ENCODE data around the gene TMEM184B. TPM values are rescaled to one million over a fixed set of nuclear protein-coding genes. Genes with fewer than 3 reads are reported as not detected.

The TMEM184B gene
- total and polyA plus RNA-seq, 2 donors (not counting 1 experiment from before 2014, with no cell fraction given), result 9.9 to 24.7 TPM

GRCh38 chr22:38205261-38206128 lies 67.3 kb downstream of the TMEM184B start:
- peaks cover 25 to 33% of the 10 kb centered on the region in 2 donors for H3K4me1 ChIP-seq (ENCODE audit: control insufficient read depth in 2 of 2, insufficient read depth in 2 of 2, low read length in 2 of 2)
- H3K36me3 ChIP-seq (replicated peaks in 1 of 2; ENCODE audit: control extremely low read depth in 1 of 2, control insufficient read depth in 1 of 2, extremely low read depth in 1 of 2, insufficient read depth in 2 of 2, low read length in 1 of 2), result no peaks in the 10 kb centered on the region
- TF ChIP-seq, protein P1, sequence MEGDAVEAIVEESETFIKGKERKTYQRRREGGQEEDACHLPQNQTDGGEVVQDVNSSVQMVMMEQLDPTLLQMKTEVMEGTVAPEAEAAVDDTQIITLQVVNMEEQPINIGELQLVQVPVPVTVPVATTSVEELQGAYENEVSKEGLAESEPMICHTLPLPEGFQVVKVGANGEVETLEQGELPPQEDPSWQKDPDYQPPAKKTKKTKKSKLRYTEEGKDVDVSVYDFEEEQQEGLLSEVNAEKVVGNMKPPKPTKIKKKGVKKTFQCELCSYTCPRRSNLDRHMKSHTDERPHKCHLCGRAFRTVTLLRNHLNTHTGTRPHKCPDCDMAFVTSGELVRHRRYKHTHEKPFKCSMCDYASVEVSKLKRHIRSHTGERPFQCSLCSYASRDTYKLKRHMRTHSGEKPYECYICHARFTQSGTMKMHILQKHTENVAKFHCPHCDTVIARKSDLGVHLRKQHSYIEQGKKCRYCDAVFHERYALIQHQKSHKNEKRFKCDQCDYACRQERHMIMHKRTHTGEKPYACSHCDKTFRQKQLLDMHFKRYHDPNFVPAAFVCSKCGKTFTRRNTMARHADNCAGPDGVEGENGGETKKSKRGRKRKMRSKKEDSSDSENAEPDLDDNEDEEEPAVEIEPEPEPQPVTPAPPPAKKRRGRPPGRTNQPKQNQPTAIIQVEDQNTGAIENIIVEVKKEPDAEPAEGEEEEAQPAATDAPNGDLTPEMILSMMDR (IDR thresholded peaks at IDR 0.05), result no peak
- no peak for TF ChIP-seq EZH2 (IDR thresholded peaks at IDR 0.05; ENCODE audit: borderline replicate concordance, insufficient read depth, low read depth, low read length, poor library complexity, severe bottlenecking)
- Mint-ChIP-seq H3K4me1 (peaks cover 31% of the 10 kb centered on the region), H3K27ac (peak overlapping the region; percentile 62), H3K27me3 (no peaks in the 10 kb centered on the region), H3K4me3 (no peak overlapping the region), H3K9me3 (ENCODE audit: insufficient read depth) (no peaks in the 10 kb centered on the region)
- ChIA-PET POLR2A (interaction anchor here (0.7 kb wide), 1 partner anchor 19 kb away, joined by 6 read pairs; no protein-coding TSS in a partner anchor), CTCF (interaction anchor here (1.0 to 1.8 kb wide), 2 partner anchors 9 to 23 kb away, joined by 3 to 6 read pairs; no protein-coding TSS in a partner anchor)
- no peak overlapping the region for H3K4me3 ChIP-seq (ENCODE audit: control extremely low read depth in 1 of 5, extremely low read depth in 1 of 5, insufficient read depth in 1 of 5, low read depth in 2 of 5, low read length in 4 of 5)
- intact Hi-C loops (cut with micrococcal nuclease), result no loop called here
- no peak overlapping the region for H3K9ac ChIP-seq (ENCODE audit: low read length)
- H3K4me2 ChIP-seq (replicated peaks; ENCODE audit: low read depth, low read length, poor library complexity, severe bottlenecking), result peak overlapping the region; percentile 0
- no peaks in the 10 kb centered on the region for H3K79me2 ChIP-seq (ENCODE audit: control insufficient read depth, insufficient read depth, low read length)
- WGBS (ENCODE audit: insufficient coverage), result 93% methylated on average over 10 of the region's 15 CpGs
- DNase-seq (no peak), ATAC-seq (ENCODE audit: low read depth) (no peak)
- no peak overlapping the region for H3K27ac ChIP-seq (ENCODE audit: low read length in 2 of 2)
- no peaks in the 10 kb centered on the region for H3K27me3 ChIP-seq (replicated peaks in 1 of 4; ENCODE audit: control extremely low read depth in 1 of 4, control insufficient read depth in 3 of 4, insufficient read depth in 4 of 4, low read length in 3 of 4)
- no peak overlapping the region for H2AFZ ChIP-seq (ENCODE audit: insufficient read depth, low read depth, low read length, poor library complexity, severe bottlenecking)
- peaks cover 0 to 5% (median 0%) of the 10 kb centered on the region in 3 donors for H3K9me3 ChIP-seq (ENCODE audit: control extremely low read depth in 1 of 3, control insufficient read depth in 2 of 3, insufficient read depth in 1 of 3, low read length in 2 of 3)
- H4K20me1 ChIP-seq (ENCODE audit: control insufficient read depth, insufficient read depth, low read length, poor library complexity, severe bottlenecking), result peaks cover 3% of the 10 kb centered on the region

- Mint-ChIP-seq H3K4me3 (peak overlapping the region; percentile 55), H3K9me3 (ENCODE audit: insufficient read depth) (no peaks in the 10 kb centered on the region), H3K27ac (peak overlapping the region; percentile 62), H3K4me1 (peaks cover 33% of the 10 kb centered on the region), H3K27me3 (no peaks in the 10 kb centered on the region)
- Histone ChIP-seq H3K9me3 (ENCODE audit: control extremely low read depth in 1 of 3, control insufficient read depth in 2 of 3, insufficient read depth in 1 of 3, low read length in 2 of 3) (no peaks in the 10 kb centered on the region), H3K4me1 (ENCODE audit: control insufficient read depth in 2 of 2, insufficient read depth in 2 of 2, low read length in 2 of 2) (peaks cover 25 to 33% of the 10 kb centered on the region in 2 donors), H3K79me2 (ENCODE audit: control insufficient read depth, insufficient read depth, low read length) (no peaks in the 10 kb centered on the region), H3K27me3 (replicated peaks in 1 of 4; ENCODE audit: control extremely low read depth in 1 of 4, control insufficient read depth in 3 of 4, insufficient read depth in 4 of 4, low read length in 3 of 4) (no peaks in the 10 kb centered on the region), H3K4me3 (ENCODE audit: control extremely low read depth in 1 of 5, extremely low read depth in 1 of 5, insufficient read depth in 1 of 5, low read depth in 2 of 5, low read length in 4 of 5) (no peak overlapping the region), H3K4me2 (replicated peaks; ENCODE audit: low read depth, low read length, poor library complexity, severe bottlenecking) (peak overlapping the region; percentile 0), H2AFZ (ENCODE audit: insufficient read depth, low read depth, low read length, poor library complexity, severe bottlenecking) (no peak overlapping the region), H3K27ac (ENCODE audit: low read length in 2 of 2) (no peak overlapping the region), H3K36me3 (replicated peaks in 1 of 2; ENCODE audit: control extremely low read depth in 1 of 2, control insufficient read depth in 1 of 2, extremely low read depth in 1 of 2, insufficient read depth in 2 of 2, low read length in 1 of 2) (no peaks in the 10 kb centered on the region), H3K9ac (ENCODE audit: low read length) (no peak overlapping the region), H4K20me1 (ENCODE audit: control insufficient read depth, insufficient read depth, low read length, poor library complexity, severe bottlenecking) (peaks cover 3% of the 10 kb centered on the region)
- CTCF ChIA-PET, result interaction anchor here (1.3 to 1.8 kb wide), 2 partner anchors 10 kb away, joined by 5 to 6 read pairs; no protein-coding TSS in a partner anchor
- DNase-seq (peak; percentile 67), ATAC-seq (ENCODE audit: low read depth) (no peak)
- POLR2A ChIA-PET, result no interaction called here
- TF ChIP-seq, protein P1 (IDR thresholded peaks at IDR 0.05), result no peak
- no peak for TF ChIP-seq EZH2 (IDR thresholded peaks at IDR 0.05; ENCODE audit: borderline replicate concordance, insufficient read depth, low read depth, low read length, poor library complexity, severe bottlenecking)
- 36% methylated on average over 5 of the region's 7 CpGs for WGBS (ENCODE audit: insufficient coverage)
- intact Hi-C loops (cut with micrococcal nuclease), result loop anchor here (5.0 kb wide), 3 partner anchors 42 to 113 kb away; partner anchors contain the start of genes BAIAP2L2 and CSNK1E
Observed at GRCh38 chr22:38204784-38205183, 68.0 kb downstream of the TMEM184B start.
